ENCODE measurements around the gene PLA2G4A. TPM values are rescaled to one million over a fixed set of nuclear protein-coding genes. Genes with fewer than 3 reads are reported as not detected.

Gene PLA2G4A
- total and polyA plus RNA-seq, 2 donors (not counting 3 experiments of a cell fraction or from before 2014, with no cell fraction given) = 8.2 to 13.3 TPM

DNA sequence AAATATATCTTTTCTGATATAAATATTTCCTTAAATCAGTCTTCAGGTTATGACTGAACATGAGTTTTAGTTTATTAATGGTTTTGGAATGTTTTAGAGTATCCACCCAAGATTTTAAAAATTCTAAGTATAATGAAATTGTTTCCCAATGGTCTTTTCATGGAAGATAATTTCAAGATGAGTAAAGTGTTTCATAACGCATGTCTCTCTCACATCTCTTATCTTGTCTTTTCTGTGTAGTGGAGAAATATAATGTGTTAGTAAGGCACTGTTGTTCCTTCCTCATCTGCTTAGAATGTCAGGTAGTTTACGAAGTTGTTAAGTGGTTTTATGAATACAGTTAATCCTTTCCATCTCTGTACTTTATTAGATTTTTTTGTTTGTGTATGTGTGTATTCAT lies 49.6 kb downstream of the PLA2G4A start:
- no peaks in the 10 kb centered on the region for H3K9me1 ChIP-seq (replicated peaks; ENCODE audit: control insufficient read depth, extremely low read depth, insufficient read depth, low read length)
- no peak for FAIRE-seq
- H2AFZ ChIP-seq (ENCODE audit: low read depth, low read length) = no peak overlapping the region
- H3K4me3 ChIP-seq (replicated peaks in 1 of 3; ENCODE audit: insufficient read depth in 1 of 3, low read depth in 1 of 3, low read length in 3 of 3) = no peak overlapping the region
- intact Hi-C loops (cut with micrococcal nuclease) = no loop called here
- no peaks in the 10 kb centered on the region for H3K79me2 ChIP-seq (ENCODE audit: control insufficient read depth, insufficient read depth, low read length)
- H3K9ac ChIP-seq (replicated peaks; ENCODE audit: extremely low read depth, insufficient read depth, low read length) = no peak overlapping the region
- BruUV-seq (replicated peaks) = no TSS peak
- H3K27me3 ChIP-seq (ENCODE audit: control insufficient read depth in 2 of 2, insufficient read depth in 2 of 2, low read length in 2 of 2) = no peaks in the 10 kb centered on the region
- dilution Hi-C loops (cut with MboI; ENCODE audit: extremely low pct_ligation_motif_present, low sequenced_read_pairs) = no loop called here
- H3K4me2 ChIP-seq (ENCODE audit: insufficient read depth, low read length) = no peak overlapping the region
- H4K20me1 ChIP-seq (replicated peaks; ENCODE audit: control insufficient read depth, extremely low read depth, insufficient read depth, low read length) = no peaks in the 10 kb centered on the region
- ChIA-PET POLR2A (no interaction called here), CTCF (no interaction called here)
- TF ChIP-seq GATA2 (IDR thresholded peaks at IDR 0.05; ENCODE audit: insufficient read depth, insufficient read length, low read depth, low read length) (no peak), MYC (IDR thresholded peaks at IDR 0.05; ENCODE audit: low read depth, low read length) (no peak)
- TF ChIP-seq, protein P1, sequence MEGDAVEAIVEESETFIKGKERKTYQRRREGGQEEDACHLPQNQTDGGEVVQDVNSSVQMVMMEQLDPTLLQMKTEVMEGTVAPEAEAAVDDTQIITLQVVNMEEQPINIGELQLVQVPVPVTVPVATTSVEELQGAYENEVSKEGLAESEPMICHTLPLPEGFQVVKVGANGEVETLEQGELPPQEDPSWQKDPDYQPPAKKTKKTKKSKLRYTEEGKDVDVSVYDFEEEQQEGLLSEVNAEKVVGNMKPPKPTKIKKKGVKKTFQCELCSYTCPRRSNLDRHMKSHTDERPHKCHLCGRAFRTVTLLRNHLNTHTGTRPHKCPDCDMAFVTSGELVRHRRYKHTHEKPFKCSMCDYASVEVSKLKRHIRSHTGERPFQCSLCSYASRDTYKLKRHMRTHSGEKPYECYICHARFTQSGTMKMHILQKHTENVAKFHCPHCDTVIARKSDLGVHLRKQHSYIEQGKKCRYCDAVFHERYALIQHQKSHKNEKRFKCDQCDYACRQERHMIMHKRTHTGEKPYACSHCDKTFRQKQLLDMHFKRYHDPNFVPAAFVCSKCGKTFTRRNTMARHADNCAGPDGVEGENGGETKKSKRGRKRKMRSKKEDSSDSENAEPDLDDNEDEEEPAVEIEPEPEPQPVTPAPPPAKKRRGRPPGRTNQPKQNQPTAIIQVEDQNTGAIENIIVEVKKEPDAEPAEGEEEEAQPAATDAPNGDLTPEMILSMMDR (IDR thresholded peaks at IDR 0.05; ENCODE audit: extremely low read depth in 1 of 2, insufficient read depth in 1 of 2, low read depth in 1 of 2, low read length in 2 of 2) = no peak
- no peak overlapping the region for H3K27ac ChIP-seq (ENCODE audit: insufficient read depth, low read depth, low read length)
- no peaks in the 10 kb centered on the region for H3K36me3 ChIP-seq (ENCODE audit: control insufficient read depth in 2 of 2, extremely low read depth in 1 of 2, insufficient read depth in 2 of 2, low read length in 2 of 2)
- H3K9me3 ChIP-seq (replicated peaks; ENCODE audit: control insufficient read depth, insufficient read depth, low read length) = no peaks in the 10 kb centered on the region
- H3K4me1 ChIP-seq (ENCODE audit: control insufficient read depth, extremely low read depth, insufficient read depth, low read length) = no peaks in the 10 kb centered on the region
- no peak for DNase-seq (ENCODE audit: low read depth, low spot score)

DNA sequence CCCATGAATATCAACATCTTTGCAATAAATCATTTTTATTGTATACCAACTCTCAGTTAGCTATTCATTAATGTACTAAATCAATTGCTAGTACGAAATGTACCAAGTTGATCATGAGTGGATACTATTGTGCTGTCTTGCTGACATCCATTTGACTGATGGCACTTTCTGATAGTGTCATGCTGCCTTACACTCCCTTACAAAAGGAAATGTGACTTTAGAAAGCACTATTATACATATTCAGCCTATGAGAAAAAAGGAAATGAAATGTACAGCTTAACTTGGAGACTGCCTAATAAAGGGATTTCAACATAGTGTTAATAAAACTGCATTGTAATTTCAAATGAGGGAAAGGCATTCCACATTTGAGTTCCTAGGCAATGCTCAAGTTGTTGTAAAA lies 52.2 kb downstream of the PLA2G4A start:
- Histone ChIP-seq H3K9ac (replicated peaks; ENCODE audit: extremely low read depth, insufficient read depth, low read length) (no peak overlapping the region), H3K79me2 (ENCODE audit: control insufficient read depth, insufficient read depth, low read length) (no peaks in the 10 kb centered on the region), H2AFZ (ENCODE audit: low read depth, low read length) (no peak overlapping the region), H3K9me3 (replicated peaks; ENCODE audit: control insufficient read depth, insufficient read depth, low read length) (no peaks in the 10 kb centered on the region), H3K36me3 (ENCODE audit: control insufficient read depth in 2 of 2, extremely low read depth in 1 of 2, insufficient read depth in 2 of 2, low read length in 2 of 2) (no peaks in the 10 kb centered on the region), H3K4me1 (ENCODE audit: control insufficient read depth, extremely low read depth, insufficient read depth, low read length) (no peaks in the 10 kb centered on the region), H3K4me2 (ENCODE audit: insufficient read depth, low read length) (no peak overlapping the region), H3K9me1 (replicated peaks; ENCODE audit: control insufficient read depth, extremely low read depth, insufficient read depth, low read length) (no peaks in the 10 kb centered on the region), H4K20me1 (replicated peaks; ENCODE audit: control insufficient read depth, extremely low read depth, insufficient read depth, low read length) (no peaks in the 10 kb centered on the region), H3K27ac (ENCODE audit: insufficient read depth, low read depth, low read length) (no peak overlapping the region), H3K27me3 (ENCODE audit: control insufficient read depth in 2 of 2, insufficient read depth in 2 of 2, low read length in 2 of 2) (no peaks in the 10 kb centered on the region), H3K4me3 (replicated peaks in 1 of 3; ENCODE audit: insufficient read depth in 1 of 3, low read depth in 1 of 3, low read length in 3 of 3) (no peak overlapping the region)
- no peak for FAIRE-seq
- intact Hi-C loops (cut with micrococcal nuclease) = no loop called here
- no peak for DNase-seq (ENCODE audit: low read depth, low spot score)
- dilution Hi-C loops (cut with MboI; ENCODE audit: extremely low pct_ligation_motif_present, low sequenced_read_pairs) = no loop called here
- BruUV-seq (replicated peaks) = no TSS peak
- CTCF ChIA-PET = interaction anchor here (1.2 to 1.5 kb wide), 2 partner anchors 15 to 36 kb away, joined by 3 to 4 read pairs; no protein-coding TSS in a partner anchor
- POLR2A ChIA-PET = no interaction called here
- no peak for TF ChIP-seq POLR2A (IDR thresholded peaks at IDR 0.05; ENCODE audit: low read depth, low read length)
- TF ChIP-seq, protein P2, sequence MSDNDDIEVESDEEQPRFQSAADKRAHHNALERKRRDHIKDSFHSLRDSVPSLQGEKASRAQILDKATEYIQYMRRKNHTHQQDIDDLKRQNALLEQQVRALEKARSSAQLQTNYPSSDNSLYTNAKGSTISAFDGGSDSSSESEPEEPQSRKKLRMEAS (IDR thresholded peaks at IDR 0.05; ENCODE audit: insufficient read depth, insufficient read length) = no peak
- TF ChIP-seq, protein P1 (IDR thresholded peaks at IDR 0.05; ENCODE audit: extremely low read depth in 1 of 2, insufficient read depth in 1 of 2, low read depth in 1 of 2, low read length in 2 of 2) = no peak
- no peak for TF ChIP-seq POLR2AphosphoS5 (IDR thresholded peaks at IDR 0.05; ENCODE audit: insufficient read depth, low read depth, low read length)
